Stomach (tissue), 4 donors: ENCODE results near the gene FGF7.

Experiments used
- CTCF ChIP-seq, 7 experiments: fragments of 450-650 bp in 4 of 7; fragments of 200-600 bp in 3 of 7; sonication (generic) in 3 of 7; IDR thresholded peaks; one replicate each; pipeline ENCODE4 v1.5.1; 2016 to 2019; ENCODE audit warnings: antibody characterized with exemption in 7 of 7, control low read depth in 2 of 7, mild to moderate bottlenecking in 1 of 7
- EP300 ChIP-seq: sonication (generic); formaldehyde crosslinking; IDR thresholded peaks from one replicate; pipeline ENCODE4 v1.6.1; 2017; ENCODE audit warnings: antibody characterized with exemption
- POLR2AphosphoS5 ChIP-seq, 3 donors: sonication (generic); formaldehyde crosslinking; IDR thresholded peaks; one replicate each; pipeline ENCODE4 v1.6.1; 2016; ENCODE audit warnings: antibody characterized with exemption in 3 of 3

GRCh38 chr15:49379996-49380395 is 43.0 kb upstream of the FGF7 start:
- TF ChIP-seq CTCF (IDR thresholded peaks at IDR 0.05) (no peak), EP300 (no peak), POLR2AphosphoS5 (IDR thresholded peaks at IDR 0.05) (no peak)
